Fibroblast of skin of scalp (primary cell): ENCODE data around the gene RTF1. TPM values are rescaled to one million over a fixed set of nuclear protein-coding genes. Genes with fewer than 3 reads are reported as not detected.
"Not testable (repeated sequence)": the region's sequence is repeated elsewhere in the genome, so short reads cannot be mapped to it uniquely, and the experiment has no call there.

Source experiments
- DNase-seq: peaks from one replicate; pipeline ENCODE4 v3.0.0-alpha.2; 2013
- polyA plus RNA-seq, 2 experiments: library from polyadenylated mRNA; unstranded; fragments of 120-200 nt; gene quantifications; one replicate each; pipeline ENCODE4 v1.2.1, GENCODE V29; 2013; ENCODE audit not compliant: insufficient read length in 2 of 2

Gene RTF1
- polyA plus RNA-seq (2013, experiment 1 of 2; ENCODE audit: insufficient read length): 38.8 TPM
- polyA plus RNA-seq (2013, experiment 2 of 2; ENCODE audit: insufficient read length): 31.1 TPM

DNA sequence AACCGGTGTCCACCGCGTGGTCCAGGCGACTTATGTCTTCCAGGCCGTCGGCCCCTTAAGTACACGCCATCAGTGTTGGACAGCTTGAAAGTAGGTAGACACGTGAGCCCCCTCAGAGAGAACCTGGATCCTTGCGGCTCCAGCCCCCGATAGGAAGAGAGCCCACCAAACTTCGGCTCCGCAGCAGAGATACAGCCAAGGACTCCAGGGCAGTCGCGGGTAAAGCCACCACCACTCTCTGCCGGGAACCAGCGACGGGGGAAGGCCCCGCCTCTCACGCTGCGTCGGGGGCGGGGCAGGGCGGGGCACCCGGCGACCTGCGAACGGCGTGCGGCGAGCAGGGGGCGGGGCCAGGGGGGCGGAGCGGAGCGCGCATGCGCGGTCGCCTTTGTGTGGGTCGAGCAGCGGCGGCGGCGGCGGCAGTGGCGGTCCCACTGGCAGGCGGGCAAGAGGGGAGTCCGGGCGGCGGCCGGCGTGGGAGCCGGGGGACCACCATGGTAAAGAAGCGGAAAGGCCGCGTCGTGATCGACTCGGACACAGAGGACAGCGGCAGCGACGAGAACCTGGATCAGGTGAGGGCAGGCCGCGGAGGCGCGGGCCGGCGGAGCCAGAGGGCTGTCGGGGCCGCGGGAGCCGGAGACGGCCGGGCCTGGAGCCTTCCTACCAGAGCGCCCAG, at the start of gene RTF1:
Gene RTF1, plus strand, starts transcription at position 354 of the 676 bp plus-strand sequence. Its CDS starts 21 bp downstream, at position 375.
- DNase-seq: peak; percentile 92

- DNase-seq: no peak
Measured at GRCh38 chr15:41367418-41367817, 49.5 kb upstream of the RTF1 start.

DNA sequence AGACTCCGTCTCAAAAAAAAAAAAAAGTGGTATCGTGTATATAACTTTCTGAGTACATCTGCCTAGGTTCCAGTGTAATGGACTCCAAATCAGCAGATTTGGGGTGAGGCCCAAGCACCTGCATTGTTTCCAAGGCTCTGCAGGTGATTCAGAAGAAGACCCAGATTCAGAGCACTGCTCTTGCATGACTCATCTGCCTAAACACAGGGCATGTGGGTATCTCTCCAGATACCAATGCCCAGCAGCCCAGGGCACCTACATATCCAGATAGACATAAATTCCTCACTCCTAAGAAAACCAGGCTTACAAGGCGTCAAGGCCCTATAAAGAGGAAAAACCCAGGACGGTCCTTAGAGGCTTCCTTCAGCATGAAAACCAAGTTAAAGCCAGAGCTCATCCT, 38.9 kb upstream of the RTF1 start:
- no peak for DNase-seq

GRCh38 chr15:41383974-41384749, 32.7 kb upstream of the RTF1 start:
- not testable (repeated sequence) for DNase-seq

- no peak for DNase-seq
Measured at GRCh38 chr15:41387646-41388045, 29.2 kb upstream of the RTF1 start.

DNA sequence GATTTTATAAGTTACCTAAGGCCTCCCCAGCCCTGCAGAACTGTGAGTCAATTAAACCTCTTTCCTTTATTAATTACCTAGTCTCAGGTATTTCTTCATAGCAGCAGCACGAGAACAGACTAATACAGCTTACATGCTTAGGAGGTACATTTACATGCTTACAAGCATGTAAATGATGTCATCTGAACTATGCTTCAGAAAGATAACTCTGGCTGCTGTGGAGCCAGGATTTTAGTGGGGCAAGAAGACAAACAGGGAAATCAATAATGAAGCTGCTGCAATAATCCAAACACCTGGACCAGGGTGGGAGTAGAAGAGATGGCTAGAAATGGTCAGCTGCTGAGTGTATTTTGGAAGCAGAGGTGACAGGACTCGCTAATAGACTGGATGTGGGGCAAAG, 24.2 kb upstream of the RTF1 start:
- no peak for DNase-seq

DNA sequence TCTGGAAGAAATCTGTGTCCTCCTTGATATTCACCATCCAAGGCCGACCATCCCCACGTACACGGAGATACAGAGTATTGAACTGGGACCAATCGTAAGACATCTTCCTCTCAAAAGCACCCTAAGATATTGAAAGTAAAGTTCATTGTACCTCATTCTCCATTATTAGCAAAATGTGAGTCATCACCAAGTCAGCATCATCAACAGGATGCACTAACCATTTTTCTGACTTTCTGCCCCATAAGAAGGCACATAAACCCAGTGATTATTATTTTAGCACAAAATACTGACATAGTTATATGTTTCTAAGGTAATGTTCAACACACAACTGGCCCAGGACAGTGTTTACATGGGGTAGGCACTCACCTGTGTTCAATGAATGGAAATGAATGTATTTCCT, 22.0 kb upstream of the RTF1 start:
- no peak for DNase-seq

DNA sequence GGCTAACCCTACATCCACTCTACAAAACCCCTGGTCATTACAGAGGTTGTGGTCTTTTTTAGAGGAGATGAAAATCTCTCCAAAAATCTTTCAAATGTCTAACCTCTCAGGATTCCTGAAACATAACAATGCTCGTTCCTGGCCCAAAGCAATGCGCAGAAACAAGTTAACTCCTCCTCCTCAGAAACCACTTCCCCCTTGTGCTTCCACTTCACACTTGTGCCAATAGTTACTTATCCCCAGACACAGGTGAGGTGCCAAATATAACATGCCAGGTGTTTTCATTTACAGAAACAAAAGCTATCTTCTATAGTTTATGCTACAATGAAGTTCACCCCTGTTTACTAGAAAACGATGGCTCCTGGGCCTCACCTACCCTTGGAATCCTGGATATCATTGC, 20.8 kb upstream of the RTF1 start:
- DNase-seq: no peak

DNA sequence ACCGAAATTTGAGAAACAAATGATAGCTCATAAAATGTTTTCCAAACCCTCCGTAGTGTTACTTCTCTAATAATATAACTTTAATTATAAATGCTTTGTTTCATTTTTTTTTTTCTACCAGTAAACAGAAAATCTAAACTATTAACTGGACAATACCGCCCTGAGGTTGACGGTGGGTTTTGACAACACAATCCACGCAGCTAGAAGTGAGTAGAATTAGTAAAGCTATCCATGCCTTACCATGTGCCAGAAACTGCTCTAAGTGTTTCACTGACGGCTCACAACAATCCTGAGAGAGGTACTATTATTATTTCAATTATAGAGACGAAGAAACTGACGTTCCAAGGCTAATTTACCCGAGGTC, 15.0 kb upstream of the RTF1 start:
- no peak for DNase-seq

DNA sequence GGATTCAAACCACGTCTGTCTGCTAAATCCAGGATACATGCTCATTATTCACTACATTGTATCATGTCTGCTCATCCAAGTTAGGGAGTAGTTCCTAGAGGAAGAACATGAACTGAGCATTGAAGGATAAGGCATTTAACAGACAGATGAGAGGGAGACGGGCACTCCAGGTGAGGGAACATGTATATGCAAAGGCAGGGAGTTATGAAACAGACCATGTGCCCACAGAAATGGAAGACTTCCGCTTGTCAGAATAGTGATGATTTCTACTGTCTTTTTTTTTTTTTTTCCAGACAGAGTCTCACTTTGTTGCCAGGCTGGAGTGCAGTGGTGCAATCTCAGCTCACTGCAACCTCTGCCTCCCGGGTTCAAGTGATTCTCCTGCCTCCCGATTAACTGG, 9.6 kb upstream of the RTF1 start:
- DNase-seq: no peak

DNA sequence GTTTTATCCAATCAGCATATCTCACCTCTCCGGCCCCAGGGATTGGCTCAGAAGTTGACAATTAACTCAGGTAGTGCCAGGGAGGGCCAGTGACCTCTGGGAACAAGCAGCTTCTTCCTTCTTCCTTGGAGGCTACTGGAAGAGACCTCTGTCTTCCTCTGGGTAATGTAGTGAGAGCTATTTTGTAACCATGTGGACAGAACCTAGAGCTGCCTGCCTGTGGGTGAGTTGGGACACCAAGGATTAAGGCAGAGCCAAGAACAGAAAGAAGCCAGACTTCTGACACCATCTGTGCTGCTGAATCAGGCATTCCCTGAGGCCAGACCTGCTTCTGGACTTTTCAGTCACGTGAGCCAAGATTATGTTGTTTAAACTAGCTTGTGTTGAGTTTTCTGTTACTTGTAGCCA, 8.7 kb upstream of the RTF1 start:
- DNase-seq: no peak

- DNase-seq: no peak
Measured at GRCh38 chr15:41411031-41411430, 5.9 kb upstream of the RTF1 start.

- no peak for DNase-seq
Measured at GRCh38 chr15:41411441-41411840, 5.5 kb upstream of the RTF1 start.

DNA sequence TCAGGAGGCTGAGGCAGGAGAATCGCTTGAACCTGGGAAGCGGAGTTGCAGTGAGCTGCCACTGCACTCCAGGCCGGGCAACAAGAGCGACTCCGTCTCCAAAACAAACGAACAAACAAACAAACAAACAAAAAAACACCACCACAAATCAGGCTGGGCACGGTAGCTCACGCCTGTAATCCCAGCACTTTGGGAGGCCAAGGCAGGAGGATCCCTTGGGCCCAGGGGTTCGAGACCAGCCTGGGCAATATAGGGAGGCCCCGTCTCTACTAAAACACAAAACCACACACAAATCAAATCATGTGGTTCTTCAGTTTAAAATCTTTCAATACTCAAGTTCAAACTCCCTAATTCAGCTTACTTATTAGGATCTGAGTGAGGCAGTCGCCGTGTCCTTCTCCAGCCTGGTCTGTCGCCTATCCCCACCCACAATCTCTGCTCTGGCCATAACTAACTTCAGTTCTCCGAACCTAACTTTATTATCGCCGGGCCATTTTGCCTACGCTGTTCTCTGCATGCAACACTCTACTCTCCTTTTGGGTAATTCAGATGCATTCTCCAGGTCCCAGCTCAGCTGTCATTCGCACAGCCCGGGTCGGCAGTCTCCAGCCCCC, 660 bp upstream of the RTF1 start:
- no peak for DNase-seq

DNA sequence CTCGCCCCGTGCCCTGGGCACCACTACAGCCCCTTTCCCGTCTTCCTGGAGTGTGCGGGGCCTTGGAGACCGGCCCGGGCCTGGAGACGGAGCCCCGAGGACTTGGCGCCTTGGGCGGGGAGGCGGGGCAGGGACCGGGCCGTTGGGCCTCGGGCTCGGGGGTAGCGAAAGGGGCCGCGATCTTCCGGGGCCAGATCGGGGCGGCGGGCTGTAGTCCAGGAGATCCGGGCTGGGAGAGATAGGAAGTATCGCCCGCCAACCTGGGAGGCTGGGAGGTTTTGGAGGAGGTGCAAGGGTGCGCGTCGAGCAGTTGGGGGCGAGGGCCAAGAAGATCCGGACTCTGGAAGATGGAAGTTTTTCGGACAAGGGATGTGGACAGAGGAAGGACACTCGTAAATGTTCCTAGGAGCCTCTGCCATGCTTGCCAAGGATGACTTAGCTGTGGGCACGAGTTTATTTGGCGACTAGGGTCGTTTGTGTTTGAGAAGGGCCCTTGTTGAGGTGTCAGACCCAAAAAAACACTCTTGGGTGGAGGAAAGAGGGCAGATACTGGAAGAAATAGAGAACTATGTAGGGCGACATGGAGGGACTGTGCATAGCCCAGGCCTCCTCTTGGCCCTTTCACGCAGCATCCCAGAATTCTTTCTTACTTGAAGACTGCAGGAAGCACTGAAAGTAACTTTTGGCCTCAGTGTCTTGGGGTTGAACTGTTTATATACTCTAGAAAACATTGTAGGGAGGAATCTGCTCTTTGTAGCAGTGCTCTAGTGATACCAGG, 712 bp downstream of the RTF1 start:
- DNase-seq: peak; percentile 19

- DNase-seq: no peak
Measured at GRCh38 chr15:41423979-41424659, 7.2 kb downstream of the RTF1 start.

- DNase-seq: no peak
Measured at GRCh38 chr15:41424809-41425208, 7.9 kb downstream of the RTF1 start.

DNA sequence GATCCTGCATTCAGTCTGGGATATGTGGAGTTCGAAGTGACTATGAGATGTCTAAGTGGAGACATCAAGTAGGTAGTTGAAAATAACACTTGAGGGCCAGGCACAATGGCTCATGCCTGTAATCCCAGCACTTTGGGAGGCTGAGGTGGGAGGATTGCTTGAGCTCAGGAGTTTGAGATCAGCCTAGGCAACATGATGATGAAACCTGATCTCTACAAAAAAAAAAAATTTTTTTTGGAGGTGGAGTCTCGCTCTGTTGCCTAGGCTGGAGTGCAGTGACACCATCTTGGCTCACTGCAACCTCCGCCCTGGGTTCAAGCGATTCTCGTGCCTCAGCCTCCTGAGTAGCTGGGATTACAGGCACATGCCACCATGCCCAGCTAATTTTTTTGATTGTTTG, 9.0 kb downstream of the RTF1 start:
- not testable (repeated sequence) for DNase-seq

DNA sequence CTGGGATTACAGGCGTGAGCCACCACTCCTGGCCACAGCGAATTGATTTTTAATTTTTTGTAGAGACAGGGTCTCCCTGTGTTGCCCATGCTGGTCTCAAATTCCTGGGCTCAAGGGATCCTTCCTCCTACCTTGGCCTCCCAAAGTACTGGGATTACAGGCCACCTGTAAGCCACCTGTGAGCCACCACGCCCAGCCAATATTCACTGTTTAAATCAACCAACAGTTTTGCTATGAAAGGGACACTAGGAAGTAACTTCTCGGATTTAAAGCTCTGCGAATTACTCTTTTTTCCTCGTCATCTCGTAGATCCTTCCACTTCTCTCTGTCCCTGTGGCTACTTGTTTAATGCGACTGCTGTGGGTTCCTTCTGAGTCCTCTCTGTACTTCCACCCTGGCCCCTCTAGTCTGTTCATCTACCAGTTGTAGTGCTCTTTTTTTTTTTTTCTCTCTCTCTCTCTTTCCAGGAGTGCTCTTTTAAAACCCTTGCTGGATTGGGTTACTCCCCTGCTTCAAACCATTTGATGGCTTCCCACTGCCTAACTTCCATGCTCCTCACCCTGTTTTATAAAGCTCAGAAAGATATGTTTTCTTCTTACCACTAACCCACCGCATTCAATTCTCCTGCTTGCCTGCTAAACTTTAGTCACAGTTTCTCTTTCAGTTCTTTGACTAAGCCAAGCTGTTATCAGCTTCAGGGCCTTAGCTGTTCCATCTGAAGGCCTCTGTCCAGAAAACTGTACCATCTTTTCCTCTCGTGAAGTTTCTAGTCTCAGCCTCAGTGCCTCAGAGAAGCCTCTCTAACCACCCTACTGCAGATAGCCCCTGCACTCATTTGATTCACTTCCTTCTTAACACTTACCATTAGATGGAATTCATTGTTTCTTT, 12.4 kb downstream of the RTF1 start:
- no peak for DNase-seq

- no peak for DNase-seq
Measured at GRCh38 chr15:41435037-41435786, 18.3 kb downstream of the RTF1 start.
